Smooth muscle cell (in vitro differentiated cells): ENCODE results near the gene ARHGAP28. TPM values are rescaled to one million over a fixed set of nuclear protein-coding genes. Genes with fewer than 3 reads are reported as not detected.
A peak's percentile ranks its signal among the peaks of the same experiment; 100 is the strongest.

Source experiments
- DNase-seq: peaks from one replicate; lab custom pipeline; 2025; ENCODE audit not compliant: unreplicated experiment; lab: John Stamatoyannopoulos, UW
- H2AFZ ChIP-seq: fragments of 200-600 bp; sonication (generic); 2 replicates; pipeline ENCODE4 v1.6.0; 2016; ENCODE audit warnings: antibody characterized with exemption, low read depth, mild to moderate bottlenecking
- H3F3A ChIP-seq: fragments of 200-600 bp; sonication (generic); 2 replicates; pipeline ENCODE4 v1.6.0; 2017; ENCODE audit warnings: antibody characterized with exemption, low read depth
- H3K27ac ChIP-seq: fragments of 200-600 bp; sonication (generic); 2 replicates; pipeline ENCODE4 v1.5.1; 2016; ENCODE audit warnings: low read depth, mild to moderate bottlenecking
- H3K27me3 ChIP-seq: fragments of 200-600 bp; sonication (generic); 2 replicates; pipeline ENCODE4 v1.6.1; 2016; ENCODE audit warnings: low read depth, mild to moderate bottlenecking
- H3K36me3 ChIP-seq: fragments of 200-600 bp; sonication (generic); 2 replicates; pipeline ENCODE4 v1.5.1; 2016; ENCODE audit warnings: low read depth
- H3K4me1 ChIP-seq: fragments of 200-600 bp; sonication (generic); 2 replicates; pipeline ENCODE4 v1.5.1; 2016; ENCODE audit warnings: low read depth
- H3K4me2 ChIP-seq: fragments of 200-600 bp; sonication (generic); 2 replicates; pipeline ENCODE4 v1.6.0; 2016; ENCODE audit warnings: mild to moderate bottlenecking
- H3K4me3 ChIP-seq: fragments of 200-600 bp; sonication (generic); 2 replicates; pipeline ENCODE4 v1.5.1; 2016; ENCODE audit warnings: mild to moderate bottlenecking
- H3K79me2 ChIP-seq: fragments of 200-600 bp; sonication (generic); 2 replicates; pipeline ENCODE4 v1.6.0; 2016; ENCODE audit warnings: low read depth, mild to moderate bottlenecking
- H3K9ac ChIP-seq: fragments of 200-600 bp; sonication (generic); 2 replicates; pipeline ENCODE4 v1.6.0; 2016; ENCODE audit warnings: low read depth
- H3K9me3 ChIP-seq: fragments of 200-600 bp; sonication (generic); replicated peaks from 2 replicates; pipeline ENCODE4 v1.5.1; 2016; ENCODE audit warnings: low read depth
- H4K20me1 ChIP-seq: fragments of 200-600 bp; sonication (generic); 2 replicates; pipeline ENCODE4 v1.6.0; 2016; ENCODE audit warnings: low read depth
- WGBS: methylation state at CpG from one replicate; pipeline ENCODE4 v1.1.7; 2016; ENCODE audit warnings: low lambda C conversion rate; 5-methylcytosine and 5-hydroxymethylcytosine counted together
- polyA plus RNA-seq: library from polyadenylated mRNA; unstranded; fragments of >200 nt; fragmentation: Nextera tagmentation; extraction: Ambion mirVana; gene quantifications from 2 replicates; pipeline ENCODE4 v1.2.1, GENCODE V29; 2016
- total RNA-seq: library from RNA; depleted of rRNA; stranded (reverse); fragments of >200 nt; gene quantifications from 2 replicates; pipeline ENCODE4 v1.2.3, GENCODE V29; 2014
- TF ChIP-seq, protein P1 (sequence below): fragments of 200-600 bp; sonication (generic); IDR thresholded peaks from 2 replicates; pipeline ENCODE4 v1.5.1; 2017; ENCODE audit warnings: borderline replicate concordance, mild to moderate bottlenecking, antibody characterized with exemption; ENCODE audit not compliant: insufficient read depth, poor library complexity, severe bottlenecking

The ARHGAP28 gene, protein sequence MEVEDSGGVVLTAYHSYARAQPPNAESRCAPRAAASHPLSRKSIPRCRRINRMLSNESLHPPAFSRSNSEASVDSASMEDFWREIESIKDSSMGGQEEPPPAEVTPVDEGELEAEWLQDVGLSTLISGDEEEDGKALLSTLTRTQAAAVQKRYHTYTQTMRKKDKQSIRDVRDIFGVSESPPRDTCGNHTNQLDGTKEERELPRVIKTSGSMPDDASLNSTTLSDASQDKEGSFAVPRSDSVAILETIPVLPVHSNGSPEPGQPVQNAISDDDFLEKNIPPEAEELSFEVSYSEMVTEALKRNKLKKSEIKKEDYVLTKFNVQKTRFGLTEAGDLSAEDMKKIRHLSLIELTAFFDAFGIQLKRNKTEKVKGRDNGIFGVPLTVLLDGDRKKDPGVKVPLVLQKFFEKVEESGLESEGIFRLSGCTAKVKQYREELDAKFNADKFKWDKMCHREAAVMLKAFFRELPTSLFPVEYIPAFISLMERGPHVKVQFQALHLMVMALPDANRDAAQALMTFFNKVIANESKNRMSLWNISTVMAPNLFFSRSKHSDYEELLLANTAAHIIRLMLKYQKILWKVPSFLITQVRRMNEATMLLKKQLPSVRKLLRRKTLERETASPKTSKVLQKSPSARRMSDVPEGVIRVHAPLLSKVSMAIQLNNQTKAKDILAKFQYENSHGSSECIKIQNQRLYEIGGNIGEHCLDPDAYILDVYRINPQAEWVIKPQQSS
- total RNA-seq (27.7 and 40.0 TPM in 2 replicates), polyA plus RNA-seq (13.8 and 16.2 TPM in 2 replicates)

DNA sequence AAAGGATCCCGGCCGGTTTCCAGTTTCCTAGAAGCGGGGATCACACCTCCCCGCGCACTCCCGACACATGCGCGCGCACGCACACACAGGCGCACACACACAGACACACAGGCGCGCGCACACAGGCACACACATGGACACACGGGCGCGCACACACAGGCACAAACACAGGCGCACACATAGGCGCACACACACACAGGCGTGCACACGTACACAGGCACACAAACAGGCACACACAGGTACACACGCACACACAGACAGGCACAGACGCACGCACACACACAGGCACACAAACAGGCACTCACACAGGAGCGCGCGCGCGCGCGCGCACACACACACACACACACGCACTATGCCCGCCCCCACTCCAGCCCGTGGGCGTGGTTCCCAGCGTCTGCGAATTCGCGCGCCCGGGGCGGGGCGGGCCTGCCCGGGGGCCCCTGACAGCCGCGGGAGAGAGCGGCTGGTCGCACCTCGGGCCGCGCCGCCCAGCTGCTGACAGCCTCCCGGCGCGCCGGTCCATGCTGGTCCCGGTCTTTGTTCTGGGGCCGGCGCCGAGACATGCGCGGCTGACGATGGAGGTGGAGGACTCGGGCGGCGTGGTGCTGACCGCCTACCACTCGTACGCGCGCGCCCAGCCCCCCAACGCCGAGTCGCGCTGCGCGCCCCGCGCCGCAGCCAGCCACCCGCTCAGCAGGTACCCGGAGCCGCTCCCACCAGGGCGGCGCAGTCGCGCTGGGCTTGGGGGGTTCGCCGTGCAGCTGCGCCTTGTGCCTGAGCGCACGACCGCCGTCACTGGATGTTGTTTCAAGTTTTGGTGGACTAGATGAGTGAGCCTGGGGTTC is at the start of gene ARHGAP28:
Gene ARHGAP28 (plus strand): TSS at position 470 of the 845 bp plus-strand sequence. CDS start 106 bp downstream, at position 576.
- H3F3A ChIP-seq = no peaks in the 10 kb centered on the region
- TF ChIP-seq, protein P1, sequence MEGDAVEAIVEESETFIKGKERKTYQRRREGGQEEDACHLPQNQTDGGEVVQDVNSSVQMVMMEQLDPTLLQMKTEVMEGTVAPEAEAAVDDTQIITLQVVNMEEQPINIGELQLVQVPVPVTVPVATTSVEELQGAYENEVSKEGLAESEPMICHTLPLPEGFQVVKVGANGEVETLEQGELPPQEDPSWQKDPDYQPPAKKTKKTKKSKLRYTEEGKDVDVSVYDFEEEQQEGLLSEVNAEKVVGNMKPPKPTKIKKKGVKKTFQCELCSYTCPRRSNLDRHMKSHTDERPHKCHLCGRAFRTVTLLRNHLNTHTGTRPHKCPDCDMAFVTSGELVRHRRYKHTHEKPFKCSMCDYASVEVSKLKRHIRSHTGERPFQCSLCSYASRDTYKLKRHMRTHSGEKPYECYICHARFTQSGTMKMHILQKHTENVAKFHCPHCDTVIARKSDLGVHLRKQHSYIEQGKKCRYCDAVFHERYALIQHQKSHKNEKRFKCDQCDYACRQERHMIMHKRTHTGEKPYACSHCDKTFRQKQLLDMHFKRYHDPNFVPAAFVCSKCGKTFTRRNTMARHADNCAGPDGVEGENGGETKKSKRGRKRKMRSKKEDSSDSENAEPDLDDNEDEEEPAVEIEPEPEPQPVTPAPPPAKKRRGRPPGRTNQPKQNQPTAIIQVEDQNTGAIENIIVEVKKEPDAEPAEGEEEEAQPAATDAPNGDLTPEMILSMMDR = peak; percentile 40
- H3K4me3 ChIP-seq = peak within 1 kb of the TSS; percentile 84
- H3K9me3 ChIP-seq = no peaks in the 10 kb centered on the region
- H3K9ac ChIP-seq = peak within 1 kb of the TSS; percentile 61
- peak within 1 kb of the TSS; percentile 85 for H3K4me2 ChIP-seq
- peak within 1 kb of the TSS; percentile 29 for H3K27ac ChIP-seq
- peak; percentile 88 for DNase-seq
- H3K4me1 ChIP-seq = peaks cover 28% of the 10 kb centered on the region
- peak within 1 kb of the TSS; percentile 45 for H2AFZ ChIP-seq
- under 1% methylated on average over 62 of the region's 96 CpGs for WGBS
- H3K79me2 ChIP-seq = peaks cover 28% of the 10 kb centered on the region
- H3K36me3 ChIP-seq = no peaks in the 10 kb centered on the region
- H3K27me3 ChIP-seq = no peaks in the 10 kb centered on the region
- no peaks in the 10 kb centered on the region for H4K20me1 ChIP-seq

DNA sequence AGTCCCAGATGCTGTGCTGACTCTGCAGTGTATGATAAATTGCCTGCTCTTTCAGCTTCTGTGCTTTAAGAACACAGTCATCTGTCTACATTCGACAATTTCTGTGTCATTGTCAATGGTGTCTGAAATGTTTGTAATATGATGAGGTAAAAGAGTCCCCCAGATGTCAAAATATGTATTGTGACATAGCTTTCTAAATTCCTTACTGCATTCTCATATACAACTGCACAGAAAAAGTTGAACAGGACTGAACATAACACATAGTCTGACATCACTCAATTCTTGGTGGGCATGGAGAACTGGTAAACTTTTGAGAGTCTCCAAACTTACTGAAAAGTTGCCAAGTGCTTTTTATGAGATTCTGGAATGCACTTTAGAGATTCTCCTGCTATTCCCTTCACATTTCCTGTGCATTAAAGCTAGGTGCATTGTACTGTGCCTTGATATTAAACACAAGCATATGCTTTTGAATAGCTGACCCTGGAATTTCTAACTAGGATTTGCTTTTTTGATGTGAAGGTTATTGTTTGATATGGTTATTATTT is 48.1 kb upstream of the ARHGAP28 start:
- WGBS = 86% methylated on average over 1 of the region's 1 CpG
- H4K20me1 ChIP-seq = no peaks in the 10 kb centered on the region
- H3K4me3 ChIP-seq = no peak overlapping the region
- H3K27ac ChIP-seq = no peak overlapping the region
- no peak overlapping the region for H3K4me2 ChIP-seq
- H3K4me1 ChIP-seq = no peaks in the 10 kb centered on the region
- DNase-seq = no peak
- H3K27me3 ChIP-seq = no peaks in the 10 kb centered on the region
- H3K36me3 ChIP-seq = no peaks in the 10 kb centered on the region
- no peak overlapping the region for H2AFZ ChIP-seq
- no peaks in the 10 kb centered on the region for H3K79me2 ChIP-seq
- H3F3A ChIP-seq = no peaks in the 10 kb centered on the region
- TF ChIP-seq, protein P1 = no peak
- no peaks in the 10 kb centered on the region for H3K9me3 ChIP-seq
- no peak overlapping the region for H3K9ac ChIP-seq

DNA sequence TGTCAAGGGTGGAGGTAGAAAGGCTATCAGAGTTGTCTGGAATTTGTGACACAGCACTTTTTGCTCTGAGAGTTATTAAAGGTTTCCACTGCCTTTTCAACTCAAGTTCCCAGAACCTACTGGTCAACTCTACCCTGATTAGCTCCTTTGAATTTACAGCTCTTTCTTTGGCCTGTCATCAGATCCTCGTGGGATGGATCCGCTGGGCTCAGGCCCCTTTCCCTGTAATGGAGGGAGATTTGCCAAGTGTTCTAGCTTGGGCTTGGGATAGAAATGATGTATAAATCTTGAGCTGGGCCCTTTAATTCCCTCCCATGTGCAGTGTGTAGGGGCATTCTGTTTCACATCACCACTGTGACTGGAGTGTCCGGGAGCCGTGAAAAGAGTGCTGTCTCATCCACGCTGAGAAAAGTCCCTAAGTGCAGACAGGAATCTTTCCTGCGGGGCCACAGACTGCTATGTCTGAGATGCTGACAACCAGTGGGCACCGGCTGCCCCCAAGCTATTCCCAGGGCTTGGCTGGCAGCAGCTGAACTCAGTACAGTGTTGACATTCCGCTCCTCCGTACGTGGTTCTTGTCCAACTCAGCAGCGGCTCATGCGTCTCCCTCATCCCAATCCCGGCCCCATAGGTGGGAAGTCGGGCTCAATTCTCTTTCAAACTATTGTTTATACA is 46.9 kb upstream of the ARHGAP28 start:
- Histone ChIP-seq H3F3A (no peaks in the 10 kb centered on the region), H3K9ac (no peak overlapping the region), H3K27me3 (no peaks in the 10 kb centered on the region), H3K4me2 (no peak overlapping the region), H3K79me2 (no peaks in the 10 kb centered on the region), H3K4me3 (no peak overlapping the region), H3K36me3 (no peaks in the 10 kb centered on the region), H3K4me1 (no peaks in the 10 kb centered on the region), H2AFZ (no peak overlapping the region), H3K27ac (no peak overlapping the region), H4K20me1 (no peaks in the 10 kb centered on the region), H3K9me3 (no peaks in the 10 kb centered on the region)
- TF ChIP-seq, protein P1 = no peak
- 54% methylated on average over 14 of the region's 14 CpGs for WGBS
- DNase-seq = no peak
